NCI-H1930 (cell line): Measurements from ENCODE around the gene TNFRSF9.

Experiments used
- DNase-seq, 2 experiments: peaks; one replicate each; lab custom pipeline; 2025; lab: John Stamatoyannopoulos, UW

The TNFRSF9 gene

DNA sequence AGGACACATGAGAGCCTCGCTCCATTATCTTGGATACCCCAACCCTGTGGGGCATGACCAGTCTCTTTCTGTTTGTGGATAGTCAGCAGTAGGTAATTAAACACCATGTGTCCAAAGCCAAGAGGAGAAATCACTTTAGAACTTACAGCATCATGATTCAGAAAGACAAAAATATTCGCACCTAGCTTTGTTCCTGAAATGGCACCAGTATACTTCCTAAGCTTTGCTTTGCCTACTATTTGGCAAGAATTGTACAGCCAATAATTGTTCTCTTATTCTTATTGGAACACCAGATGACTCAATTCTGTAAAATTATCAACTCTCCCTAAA, 24.2 kb downstream of the TNFRSF9 start:
- no peak for DNase-seq

- DNase-seq = no peak
These were observed 24.7 kb downstream of the TNFRSF9 start for GRCh38 chr1:7915826-7916500.

- no peak for DNase-seq
These were observed 27.7 kb downstream of the TNFRSF9 start for GRCh38 chr1:7912743-7913557.

DNA sequence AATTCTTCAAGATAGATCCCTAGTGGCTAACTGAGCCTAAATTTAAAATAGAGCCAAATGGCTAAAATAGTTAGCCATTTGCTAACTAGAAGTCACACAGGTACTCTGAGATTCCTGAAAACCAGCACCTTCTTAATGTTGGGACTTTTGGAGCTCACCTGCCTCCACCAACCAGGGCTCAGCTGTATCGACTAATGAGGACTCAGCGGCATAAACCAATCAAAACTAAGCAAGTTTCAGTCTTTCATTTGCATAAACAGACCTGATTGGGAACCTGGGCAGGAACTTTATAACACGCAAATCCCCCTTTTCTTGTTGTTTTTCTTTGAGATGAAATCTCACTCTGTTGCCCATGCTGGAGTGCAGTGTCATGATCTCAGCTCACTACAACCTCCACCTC, 28.5 kb downstream of the TNFRSF9 start:
- DNase-seq = no peak

DNA sequence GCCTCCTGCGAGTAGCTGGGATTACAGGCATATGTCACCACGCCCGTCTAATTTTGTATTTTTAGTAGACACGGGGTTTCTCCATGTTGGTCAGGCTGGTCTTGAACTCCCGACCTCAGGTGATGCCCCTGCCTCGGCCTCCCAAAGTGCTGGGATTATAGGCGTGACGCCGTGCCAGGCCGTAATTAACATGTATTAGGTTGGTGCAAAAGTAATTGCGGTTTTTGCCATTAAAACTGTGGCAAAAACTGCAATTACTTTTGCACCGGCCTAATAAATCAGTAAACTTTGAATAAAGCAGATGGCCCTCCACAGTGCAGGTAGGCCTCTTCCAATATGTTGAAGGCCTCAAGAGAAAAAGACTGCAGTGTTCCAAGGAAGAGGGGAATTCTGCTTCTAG, 35.4 kb downstream of the TNFRSF9 start:
- DNase-seq = no peak

GRCh38 chr1:7902478-7903085, 38.1 kb downstream of the TNFRSF9 start:
- DNase-seq = peak; percentile 52 to 68

DNA sequence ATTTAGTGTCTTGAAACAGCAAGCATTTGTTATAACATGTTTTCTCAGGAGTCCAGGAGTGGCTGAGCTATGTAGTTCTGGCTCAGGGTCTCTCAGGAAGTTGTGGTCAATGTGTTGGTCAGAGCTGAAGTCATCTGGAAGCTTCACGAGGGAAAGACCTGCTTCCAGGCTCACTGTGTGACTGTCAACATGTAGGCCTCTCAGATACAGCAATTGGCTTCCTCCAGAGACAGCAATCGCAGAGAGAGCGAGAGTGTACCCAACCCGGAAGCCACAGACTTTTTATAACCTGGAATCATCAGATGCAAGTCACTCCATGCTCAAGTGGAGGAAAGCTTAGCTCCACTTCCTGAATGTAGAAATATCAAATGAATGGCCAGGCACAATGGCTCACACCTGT, 40.9 kb downstream of the TNFRSF9 start:
- DNase-seq = no peak

GRCh38 chr1:7898962-7899361, 41.7 kb downstream of the TNFRSF9 start:
- no peak for DNase-seq

- no peak for DNase-seq
These were observed 43.6 kb downstream of the TNFRSF9 start for GRCh38 chr1:7896994-7897393.

DNA sequence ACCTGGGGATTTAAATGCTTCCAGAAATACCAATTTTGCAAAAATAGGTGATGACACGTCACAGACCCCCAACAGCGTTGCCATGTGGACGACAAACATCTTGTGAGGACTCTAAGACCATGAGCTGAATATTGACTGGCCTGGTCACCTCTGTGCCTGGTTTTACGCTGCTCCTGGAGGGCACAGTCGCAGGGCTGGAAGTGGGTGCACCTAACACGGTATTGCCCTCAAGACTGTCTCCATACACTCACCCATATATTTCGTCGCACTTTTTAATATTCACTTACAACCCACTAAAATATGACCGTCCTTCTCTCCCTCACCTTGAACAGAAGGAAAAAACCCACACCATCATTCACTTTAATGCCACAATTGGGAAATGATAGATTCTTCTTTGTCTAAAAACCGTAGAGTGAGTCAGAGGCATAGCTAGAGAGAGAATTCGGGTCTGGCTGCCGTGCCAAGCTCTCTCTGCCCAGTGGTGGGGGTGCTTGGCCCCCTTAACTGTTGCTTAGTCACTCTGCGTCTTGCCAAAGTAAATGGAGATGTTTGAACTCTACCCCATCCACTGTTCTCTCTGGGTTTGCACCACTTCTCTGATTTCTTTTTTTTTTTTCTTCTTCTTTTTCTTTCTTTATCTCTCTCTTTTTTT, 47.0 kb downstream of the TNFRSF9 start:
- DNase-seq = no peak

- no peak for DNase-seq
These were observed 48.8 kb downstream of the TNFRSF9 start for GRCh38 chr1:7891804-7892203.

DNA sequence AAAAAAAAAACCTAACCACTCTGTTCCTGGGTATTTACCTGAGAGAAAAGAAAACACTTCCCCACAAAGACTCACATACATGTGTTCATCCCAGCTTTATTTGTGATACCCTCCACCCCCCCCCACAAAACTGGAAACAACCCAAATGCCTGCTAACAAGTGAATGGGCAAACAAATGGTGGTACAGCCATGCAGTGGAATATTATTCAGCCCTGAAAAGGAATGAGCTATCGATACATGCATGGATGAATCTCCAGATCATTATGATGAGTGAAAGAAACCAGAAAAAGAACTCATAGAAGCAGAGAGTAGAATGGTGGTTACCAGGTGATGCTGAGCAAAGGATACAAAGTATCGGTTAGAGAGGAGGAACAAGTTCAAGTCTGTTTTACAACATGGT, 49.8 kb downstream of the TNFRSF9 start:
- DNase-seq = no peak

- DNase-seq = no peak
These were observed 52.2 kb downstream of the TNFRSF9 start for GRCh38 chr1:7888248-7889081.

- no peak for DNase-seq
These were observed 54.3 kb downstream of the TNFRSF9 start for GRCh38 chr1:7886405-7886745.

DNA sequence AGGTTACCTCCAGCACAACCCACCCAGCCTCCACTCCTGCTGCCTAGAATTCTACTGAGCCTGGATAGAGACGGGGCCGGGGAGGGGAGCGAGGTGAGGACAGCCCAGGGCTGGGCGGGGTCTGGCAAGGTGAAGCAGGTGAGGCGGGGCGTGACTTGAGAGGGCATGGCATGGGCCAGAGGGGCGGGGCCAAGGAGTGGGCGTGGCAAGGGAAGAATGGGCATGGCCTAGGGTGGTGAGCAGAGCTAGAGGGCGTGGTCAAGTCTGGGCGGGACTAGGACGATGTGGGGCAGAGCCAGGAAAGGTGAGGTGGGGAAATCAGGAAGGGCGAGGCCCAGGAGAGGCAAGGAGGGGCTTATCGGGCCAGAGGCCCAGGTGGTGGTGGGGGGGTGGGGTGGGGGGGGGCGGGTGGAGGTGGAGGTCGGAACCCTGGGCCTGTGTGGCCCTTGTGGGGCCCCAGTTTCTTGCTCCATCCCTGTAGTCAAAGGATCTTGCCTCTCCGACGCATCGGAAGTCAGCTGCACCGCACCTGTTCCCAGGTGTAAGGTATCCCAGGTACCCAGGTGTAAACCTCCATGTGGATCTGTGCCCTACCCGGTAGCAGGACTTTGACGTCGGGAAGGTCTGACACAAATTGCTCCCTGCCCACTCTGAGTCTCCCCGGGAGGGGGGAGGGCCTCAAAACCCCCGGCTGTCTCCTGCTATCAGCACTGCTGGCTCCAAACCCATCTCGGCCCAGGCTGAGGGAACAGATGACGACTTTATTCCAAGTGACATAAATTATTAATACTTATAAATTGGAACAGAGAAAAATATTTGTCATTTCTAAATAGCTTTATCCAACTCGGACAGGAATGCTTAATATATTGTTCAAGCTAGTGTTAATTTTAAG, 54.9 kb downstream of the TNFRSF9 start:
- no peak for DNase-seq

DNA sequence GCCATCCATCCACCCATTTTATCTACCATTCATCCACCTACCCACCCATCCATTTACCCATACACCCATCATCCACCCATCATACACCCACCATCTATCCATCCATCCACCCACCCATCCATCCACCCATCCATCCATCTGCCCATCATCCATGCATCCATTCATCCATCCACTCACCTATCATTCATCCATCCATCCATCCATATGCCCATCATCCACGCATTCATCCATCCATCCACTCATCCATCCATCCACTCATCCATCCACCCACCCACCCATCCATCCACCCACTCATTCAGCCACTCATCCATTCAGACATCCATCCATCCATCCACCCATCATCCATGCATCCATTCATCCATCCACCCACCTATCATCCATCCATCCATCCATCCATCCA, 55.9 kb downstream of the TNFRSF9 start:
- no peak for DNase-seq

DNA sequence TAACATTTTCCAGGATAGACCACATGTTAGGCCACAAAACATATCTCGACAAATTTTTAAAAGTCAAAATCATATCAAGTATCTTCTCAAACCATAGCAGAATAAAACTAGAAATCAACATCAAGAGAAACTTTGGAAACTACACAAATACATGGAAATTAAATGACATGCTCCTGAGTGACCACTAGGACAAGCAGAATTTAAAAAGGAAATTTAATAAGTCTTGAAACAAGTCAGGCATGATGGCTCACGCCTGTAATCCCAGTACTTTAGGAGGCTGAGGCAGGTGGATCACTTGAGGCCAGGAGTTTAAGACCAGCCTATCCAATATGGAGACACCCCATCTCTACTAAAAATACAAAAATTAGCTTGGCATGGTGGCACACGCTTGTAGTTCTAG, 61.4 kb downstream of the TNFRSF9 start:
- no peak for DNase-seq

- DNase-seq = no peak
These were observed 62.6 kb downstream of the TNFRSF9 start for GRCh38 chr1:7878027-7878426.

- DNase-seq = no peak
These were observed 66.5 kb downstream of the TNFRSF9 start for GRCh38 chr1:7873801-7874795.

- no peak for DNase-seq
These were observed 69.5 kb downstream of the TNFRSF9 start for GRCh38 chr1:7871136-7871535.
